GM23248 (cell line): ENCODE measurements around the gene TNFRSF11A. TPM values are rescaled to one million over a fixed set of nuclear protein-coding genes. Genes with fewer than 3 reads are reported as not detected.

Source experiments
- DNase-seq: peaks from one replicate; pipeline ENCODE4 v3.0.0-alpha.2; 2015
- H2AFZ ChIP-seq: fragments of 200-600 bp; sonication (generic); 2 replicates; pipeline ENCODE4 v1.6.1; 2016; ENCODE audit warnings: antibody characterized with exemption
- H3F3A ChIP-seq: fragments of 200-600 bp; sonication (generic); 2 replicates; pipeline ENCODE4 v1.6.1; 2016; ENCODE audit warnings: mild to moderate bottlenecking, antibody characterized with exemption, mixed run types; ENCODE audit not compliant: insufficient read depth
- H3K27ac ChIP-seq: fragments of 200-600 bp; sonication (generic); 2 replicates; pipeline ENCODE4 v1.5.1; 2016; ENCODE audit warnings: mild to moderate bottlenecking
- H3K27me3 ChIP-seq: fragments of 200-600 bp; sonication (generic); replicated peaks from 2 replicates; pipeline ENCODE4 v1.6.1; 2016; ENCODE audit warnings: mild to moderate bottlenecking; ENCODE audit not compliant: insufficient read depth
- H3K36me3 ChIP-seq: fragments of 200-600 bp; sonication (generic); 2 replicates; pipeline ENCODE4 v1.6.1; 2016; ENCODE audit warnings: low read depth, mild to moderate bottlenecking
- H3K4me1 ChIP-seq: fragments of 200-600 bp; sonication (generic); 2 replicates; pipeline ENCODE4 v1.6.1; 2016; ENCODE audit warnings: mild to moderate bottlenecking; ENCODE audit not compliant: insufficient read depth
- H3K4me2 ChIP-seq: fragments of 200-600 bp; sonication (generic); one replicate; pipeline ENCODE4 v1.6.1; 2016; ENCODE audit warnings: mild to moderate bottlenecking; ENCODE audit not compliant: unreplicated experiment
- H3K4me3 ChIP-seq: fragments of 200-600 bp; sonication (generic); 2 replicates; pipeline ENCODE4 v1.5.1; 2016; ENCODE audit warnings: mild to moderate bottlenecking
- H3K79me2 ChIP-seq: fragments of 200-600 bp; sonication (generic); 2 replicates; pipeline ENCODE4 v1.6.1; 2016; ENCODE audit warnings: mild to moderate bottlenecking; ENCODE audit not compliant: insufficient read depth
- H3K9ac ChIP-seq: fragments of 200-600 bp; sonication (generic); 2 replicates; pipeline ENCODE4 v1.6.1; 2016; ENCODE audit warnings: mild to moderate bottlenecking
- H3K9me2 ChIP-seq: fragments of 200-600 bp; sonication (generic); 2 replicates; pipeline ENCODE4 v1.6.1; 2016; ENCODE audit warnings: mixed run types, mild to moderate bottlenecking, moderate library complexity; ENCODE audit not compliant: insufficient read depth
- H3K9me3 ChIP-seq: fragments of 200-600 bp; sonication (generic); one replicate; pipeline ENCODE4 v1.6.1; 2017; ENCODE audit warnings: low read depth
- H4K20me1 ChIP-seq: fragments of 200-600 bp; sonication (generic); 2 replicates; pipeline ENCODE4 v1.6.0; 2016; ENCODE audit not compliant: insufficient read depth
- EZH2 ChIP-seq: fragments of 200-600 bp; sonication (generic); IDR thresholded peaks from 2 replicates; pipeline ENCODE4 v1.6.1; 2018; ENCODE audit warnings: antibody characterized with exemption, mild to moderate bottlenecking; ENCODE audit not compliant: insufficient read depth, poor library complexity, severe bottlenecking
- EZH2phosphoT487 ChIP-seq: fragments of 200-600 bp; sonication (generic); IDR thresholded peaks from 2 replicates; pipeline ENCODE4 v1.6.1; 2018; ENCODE audit warnings: antibody characterized with exemption, moderate library complexity, mild to moderate bottlenecking, low read depth; ENCODE audit not compliant: insufficient read depth
- WGBS, 2 experiments: methylation state at CpG; one replicate each; pipeline ENCODE4 v1.1.6; 2015 to 2017; ENCODE audit warnings: low lambda C conversion rate in 2 of 2, low coverage in 1 of 2; ENCODE audit errors: missing lambda C conversion rate in 2 of 2; 5-methylcytosine and 5-hydroxymethylcytosine counted together
- in situ Hi-C: fragments of 300-500 bp; cut with MboI; formaldehyde crosslinking; loops from 2 replicates; pipeline ENCODE4 v1.15.0; 2020
- polyA plus RNA-seq: library from polyadenylated mRNA; unstranded; fragments of >200 nt; fragmentation: Nextera tagmentation; extraction: Ambion mirVana; gene quantifications from 2 replicates; pipeline ENCODE4 v1.2.1, GENCODE V29; 2016
- total RNA-seq: library from RNA; depleted of rRNA; stranded (reverse); fragments of >200 nt; shearing (Covaris generic); gene quantifications from 2 replicates; pipeline ENCODE4 v1.2.3, GENCODE V29; 2014

TNFRSF11A gene
- total and polyA plus RNA-seq, 2 experiments from 2014 or later = 0.09 to 0.22 TPM

DNA sequence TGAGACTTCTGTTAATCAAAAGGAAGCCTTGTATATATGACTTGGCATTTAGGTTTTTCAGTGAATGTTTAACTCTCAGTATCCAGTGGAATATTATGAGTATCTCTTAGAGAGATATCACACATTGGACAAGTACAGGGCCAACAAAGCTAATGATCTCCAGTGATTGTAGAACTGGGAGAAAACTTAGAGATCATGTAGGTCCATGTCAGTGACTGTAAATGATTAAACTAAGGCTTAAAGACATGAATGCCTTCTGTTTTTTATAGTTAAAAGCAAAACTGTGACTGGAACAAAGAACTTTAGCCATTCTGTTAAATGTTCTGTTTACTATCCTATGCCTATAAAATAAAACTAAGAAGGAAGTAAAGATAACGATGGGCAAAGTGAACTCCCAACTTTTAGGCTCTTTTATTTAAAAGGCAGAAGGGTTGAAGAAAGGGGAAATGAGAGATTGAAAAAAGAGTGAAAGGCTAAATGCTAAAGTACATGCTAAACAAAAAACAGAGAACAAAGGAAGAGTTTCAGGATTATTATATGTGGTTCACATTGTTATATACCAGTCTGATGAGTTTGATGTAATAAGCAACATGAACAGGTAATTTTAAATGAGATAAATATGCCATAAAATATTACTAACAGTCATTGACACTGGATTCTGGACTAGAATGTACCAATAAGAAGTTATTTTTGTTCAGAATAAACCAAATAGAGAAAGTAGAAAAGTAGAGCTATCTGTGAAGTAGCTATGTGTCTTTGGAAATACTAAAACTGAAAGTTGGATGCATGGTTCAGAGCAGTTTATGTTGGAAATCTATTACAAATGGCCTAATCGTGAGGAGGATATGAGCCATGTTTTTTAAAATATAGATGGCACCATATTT lies 37.1 kb upstream of the TNFRSF11A start:
- H3K9me3 ChIP-seq = no peaks in the 10 kb centered on the region
- H4K20me1 ChIP-seq = no peaks in the 10 kb centered on the region
- TF ChIP-seq EZH2phosphoT487 (no peak), EZH2 (no peak)
- DNase-seq = no peak
- in situ Hi-C loops = no loop called here
- WGBS, 2 experiments = 95 to 99% methylated on average over 2 of the region's 2 CpGs
- H3K36me3 ChIP-seq = 0 out of 2 replicates have a peak, but pooled peaks cover 17% of the 10 kb centered on the region
- peaks cover 13% of the 10 kb centered on the region for H3F3A ChIP-seq
- no peaks in the 10 kb centered on the region for H3K9me2 ChIP-seq
- H3K9ac ChIP-seq = no peak overlapping the region
- no peak overlapping the region for H2AFZ ChIP-seq
- peaks cover 4% of the 10 kb centered on the region for H3K4me1 ChIP-seq
- no peaks in the 10 kb centered on the region for H3K27me3 ChIP-seq
- no peak overlapping the region for H3K4me3 ChIP-seq
- H3K79me2 ChIP-seq = no peaks in the 10 kb centered on the region
- H3K4me2 ChIP-seq = no peak overlapping the region
- H3K27ac ChIP-seq = no peak overlapping the region

DNA sequence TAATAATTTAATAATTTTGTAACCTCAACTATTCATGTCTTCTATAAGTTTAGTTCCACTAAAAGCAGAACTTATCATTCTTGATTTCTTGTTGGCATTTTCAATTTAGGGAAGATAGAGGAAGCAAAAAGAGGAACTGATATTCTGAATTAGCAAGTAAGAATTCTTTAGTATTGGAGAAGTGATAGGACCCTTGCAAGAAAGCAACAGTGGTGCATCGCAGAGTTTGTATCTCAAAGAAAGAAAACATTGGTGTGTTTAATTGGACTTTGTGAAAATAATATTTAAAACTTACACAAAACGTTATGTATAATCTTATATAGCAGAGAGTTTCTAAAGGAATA lies 36.5 kb upstream of the TNFRSF11A start:
- no peaks in the 10 kb centered on the region for H3K4me1 ChIP-seq

DNA sequence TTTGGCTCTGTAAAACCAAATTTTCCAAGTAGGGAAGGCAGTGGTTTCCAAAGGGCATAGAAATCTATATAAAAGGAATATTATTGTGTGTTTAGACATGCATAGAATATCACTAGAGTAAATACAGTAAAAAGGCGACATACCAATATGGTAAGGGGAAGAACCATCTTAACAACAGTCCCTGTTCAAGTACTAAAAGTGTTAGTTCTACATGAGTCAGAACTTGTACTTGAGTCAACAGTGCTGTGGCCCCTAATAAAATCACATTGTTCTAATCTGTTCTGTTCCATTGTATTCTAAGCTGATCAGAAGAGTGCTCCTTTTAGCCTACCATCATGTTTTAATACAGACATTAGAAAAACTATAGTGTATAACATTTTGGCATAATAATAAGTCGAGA lies 36.1 kb upstream of the TNFRSF11A start:
- H3K4me3 ChIP-seq = no peak overlapping the region
- in situ Hi-C loops = no loop called here
- no peak overlapping the region for H3K9ac ChIP-seq
- H3K4me1 ChIP-seq = no peaks in the 10 kb centered on the region
- H3F3A ChIP-seq = peaks cover 2% of the 10 kb centered on the region; the same call in 1 of the 2 replicates
- H3K27me3 ChIP-seq = no peaks in the 10 kb centered on the region
- DNase-seq = no peak
- WGBS, 2 experiments = 94 to 98% methylated on average over 2 of the region's 2 CpGs
- no peaks in the 10 kb centered on the region for H3K79me2 ChIP-seq
- no peak overlapping the region for H2AFZ ChIP-seq
- H3K9me2 ChIP-seq = no peaks in the 10 kb centered on the region
- H3K36me3 ChIP-seq = peaks cover 17% of the 10 kb centered on the region; the same call in 1 of the 2 replicates
- H3K9me3 ChIP-seq = no peaks in the 10 kb centered on the region
- no peak overlapping the region for H3K27ac ChIP-seq
- TF ChIP-seq EZH2 = no peak
- TF ChIP-seq EZH2phosphoT487 = no peak
- no peak overlapping the region for H3K4me2 ChIP-seq
- no peaks in the 10 kb centered on the region for H4K20me1 ChIP-seq

More for the DNA sequence above, 36.5 kb upstream of the TNFRSF11A start:
- in situ Hi-C loops = no loop called here
- H3K9ac ChIP-seq = no peak overlapping the region
- no peak for DNase-seq
- H2AFZ ChIP-seq = no peak overlapping the region
- no peaks in the 10 kb centered on the region for H3K79me2 ChIP-seq
- no peaks in the 10 kb centered on the region for H3K9me2 ChIP-seq
- no peak overlapping the region for H3K4me3 ChIP-seq
- TF ChIP-seq EZH2phosphoT487 (no peak), EZH2 (no peak)
- H3K4me2 ChIP-seq = no peak overlapping the region
- H4K20me1 ChIP-seq = no peaks in the 10 kb centered on the region
- H3K27me3 ChIP-seq = no peaks in the 10 kb centered on the region
- 0 out of 2 replicates have a peak, but pooled peaks cover 17% of the 10 kb centered on the region for H3K36me3 ChIP-seq
- WGBS, 2 experiments = 74 to 79% methylated on average over 2 of the region's 2 CpGs
- H3F3A ChIP-seq = peaks cover 6% of the 10 kb centered on the region
- no peak overlapping the region for H3K27ac ChIP-seq
- no peaks in the 10 kb centered on the region for H3K9me3 ChIP-seq

DNA sequence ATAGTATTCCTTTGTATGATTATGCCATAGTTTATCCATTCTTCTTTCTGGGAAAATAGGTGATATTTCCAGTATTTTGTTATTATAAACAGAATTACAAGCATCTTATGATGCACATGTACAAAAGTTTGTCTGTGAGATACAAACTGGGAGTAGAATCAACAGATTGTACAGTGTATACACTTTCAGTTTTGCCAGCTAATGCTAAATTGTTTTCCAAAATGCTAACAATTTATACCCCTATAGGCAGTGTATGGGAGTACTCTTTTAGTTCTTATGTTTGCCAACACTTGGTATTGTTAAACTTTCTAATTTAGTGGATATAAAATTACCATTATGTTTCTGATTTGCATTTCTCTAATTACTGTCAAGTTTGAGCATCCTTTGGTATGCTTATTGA lies 31.0 kb upstream of the TNFRSF11A start:
- in situ Hi-C loops = no loop called here
- no peak overlapping the region for H3K4me3 ChIP-seq
- H3K9me3 ChIP-seq = no peaks in the 10 kb centered on the region

More for the DNA sequence above, 31.0 kb upstream of the TNFRSF11A start:
- no peaks in the 10 kb centered on the region for H3F3A ChIP-seq
- no peaks in the 10 kb centered on the region for H3K4me1 ChIP-seq
- H3K9ac ChIP-seq = no peak overlapping the region
- TF ChIP-seq EZH2phosphoT487 (no peak), EZH2 (no peak)
- no peak overlapping the region for H3K27ac ChIP-seq
- H3K36me3 ChIP-seq = peaks cover 10% of the 10 kb centered on the region
- H3K79me2 ChIP-seq = no peaks in the 10 kb centered on the region
- H3K4me2 ChIP-seq = no peak overlapping the region
- no peaks in the 10 kb centered on the region for H3K9me2 ChIP-seq
- H2AFZ ChIP-seq = no peak overlapping the region
- DNase-seq = no peak
- H3K27me3 ChIP-seq = no peaks in the 10 kb centered on the region
- no peaks in the 10 kb centered on the region for H4K20me1 ChIP-seq
